ENCODE results near the gene SDCCAG8. TPM values are rescaled to one million over a fixed set of nuclear protein-coding genes. Genes with fewer than 3 reads are reported as not detected.

SDCCAG8 gene
- total and polyA plus RNA-seq, 2 of the 8 experiments (the other 6 are each of a cell fraction or from before 2014, with no cell fraction given) = 15.6 to 21.0 TPM

GRCh38 chr1:243258731-243259130, 2.9 kb downstream of the SDCCAG8 start:
- peaks cover 0 to 9% of the 10 kb centered on the region in 2 experiments; a peak in 3 of 4 replicates for H3K79me2 ChIP-seq (ENCODE audit: control insufficient read depth in 1 of 2, insufficient read depth in 2 of 2, low read length in 2 of 2)
- no peak overlapping the region for H3K4me2 ChIP-seq (ENCODE audit: insufficient read depth in 1 of 2, low read depth in 2 of 2, low read length in 2 of 2)
- no peak for TF ChIP-seq CBX8 (IDR thresholded peaks at IDR 0.05; ENCODE audit: borderline replicate concordance, low read depth, low read length)
- TF ChIP-seq ATF2 (IDR thresholded peaks at IDR 0.05; ENCODE audit: low read length) = no peak
- TF ChIP-seq USF2 (IDR thresholded peaks at IDR 0.05; ENCODE audit: low read length) = no peak
- no peak for TF ChIP-seq SP2 (IDR thresholded peaks at IDR 0.05; ENCODE audit: low read length)
- TF ChIP-seq FOSL1 (IDR thresholded peaks at IDR 0.05; ENCODE audit: insufficient read depth, low read depth, low read length) = no peak
- TF ChIP-seq SAP30 (IDR thresholded peaks at IDR 0.05; ENCODE audit: insufficient read depth, insufficient replicate concordance, low read length) = no peak
- no peak for TF ChIP-seq CREB1 (IDR thresholded peaks at IDR 0.05)
- no peak for TF ChIP-seq GABPA (IDR thresholded peaks at IDR 0.05; ENCODE audit: borderline replicate concordance, insufficient read depth, low read length)
- no peak for TF ChIP-seq SRF (IDR thresholded peaks at IDR 0.05; ENCODE audit: low read depth, low read length)
- no peak for TF ChIP-seq BRCA1 (IDR thresholded peaks at IDR 0.05; ENCODE audit: low read depth, low read length)
- TF ChIP-seq JUN (IDR thresholded peaks at IDR 0.05; ENCODE audit: low read depth, low read length) = no peak
- TF ChIP-seq ZNF274 (IDR thresholded peaks at IDR 0.05; ENCODE audit: borderline replicate concordance, extremely low read depth, low read length) = no peak
- no peak for TF ChIP-seq POLR2A (IDR thresholded peaks at IDR 0.05; ENCODE audit: control extremely low read depth in 1 of 2, low read depth in 2 of 2, low read length in 2 of 2)

More at GRCh38 chr1:243258731-243259130, 2.9 kb downstream of the SDCCAG8 start:
- no peak for FAIRE-seq
- Histone ChIP-seq H2BK15ac (ENCODE audit: low read length) (no peak overlapping the region), H2BK20ac (ENCODE audit: low read length) (no peak overlapping the region), H4K20me1 (replicated peaks in 1 of 2; ENCODE audit: control insufficient read depth in 1 of 2, insufficient read depth in 2 of 2, low read length in 2 of 2) (no peaks in the 10 kb centered on the region), H2BK12ac (ENCODE audit: low read depth, low read length) (no peak overlapping the region), H3K56ac (replicated peaks; ENCODE audit: insufficient read length, low read depth, low read length) (no peak overlapping the region), H4K8ac (ENCODE audit: extremely low read depth, insufficient read depth, low read length) (no peak overlapping the region; the same call in 1 of the 2 replicates), H4K91ac (replicated peaks; ENCODE audit: insufficient read length, low read length) (no peak overlapping the region), H2AK5ac (ENCODE audit: low read depth, low read length) (no peak overlapping the region), H2BK5ac (ENCODE audit: low read depth, low read length) (no peak overlapping the region), H4K5ac (ENCODE audit: insufficient read length, low read depth, low read length) (no peak overlapping the region), H3K23me2 (ENCODE audit: low read depth, low read length) (peaks cover 13% of the 10 kb centered on the region), H3K23ac (ENCODE audit: insufficient read length) (no peak overlapping the region), H3K9me3 (ENCODE audit: insufficient read depth in 2 of 2, low read depth in 1 of 2, low read length in 1 of 2) (no peaks in the 10 kb centered on the region), H3K27me3 (replicated peaks in 1 of 4; ENCODE audit: control insufficient read depth in 3 of 4, extremely low read depth in 1 of 4, insufficient read depth in 3 of 4, low read length in 3 of 4) (no peaks in the 10 kb centered on the region), H3K4ac (replicated peaks; ENCODE audit: insufficient read length, low read depth, low read length) (no peak overlapping the region), H3K79me1 (ENCODE audit: low read depth, low read length) (no peaks in the 10 kb centered on the region), H3K14ac (ENCODE audit: insufficient read length) (no peak overlapping the region), H3K18ac (ENCODE audit: extremely low read depth, low read length) (no peak overlapping the region), H3K27ac (ENCODE audit: low read depth, low read length) (no peak overlapping the region), H2BK120ac (replicated peaks; ENCODE audit: low read depth, low read length) (no peak overlapping the region), H3K4me3 (ENCODE audit: extremely low read depth in 1 of 4, insufficient read depth in 2 of 4, low read depth in 3 of 4, low read length in 4 of 4) (no peak overlapping the region), H3K36me3 (ENCODE audit: control insufficient read depth in 2 of 4, insufficient read depth in 4 of 4, low read length in 3 of 4) (no peaks in the 10 kb centered on the region), H3K9ac (replicated peaks in 1 of 4; ENCODE audit: extremely low read depth in 1 of 4, low read depth in 3 of 4, low read length in 3 of 4) (no peak overlapping the region), H2AFZ (ENCODE audit: low read length) (no peak overlapping the region), H3K4me1 (replicated peaks in 1 of 4; ENCODE audit: control insufficient read depth in 3 of 4, insufficient read depth in 4 of 4, low read length in 3 of 4) (no peaks in the 10 kb centered on the region)
- WGBS, 2 experiments (ENCODE audit: extremely low coverage in 1 of 2, insufficient coverage in 1 of 2, insufficient read length in 1 of 2, insufficient replicate concordance in 2 of 2, low coverage in 1 of 2, low lambda C conversion rate in 2 of 2, missing lambda C conversion rate in 1 of 2) = 95% methylated on average over 7 of the region's 7 CpGs; no CpG with 5 or more reads in 1 of the 2 experiments
- ChIA-PET POLR2A (ENCODE audit: partially characterized antibody) (no interaction called here), CTCF (ENCODE audit: partially characterized antibody) (no interaction called here)
- DNase-seq (ENCODE audit: low read depth in 1 of 2, low spot score in 2 of 2) = no peak

Measured in H1 (cell line).